Ovary (tissue), 9 donors: Measurements from ENCODE around the gene RILPL1. TPM values are rescaled to one million over a fixed set of nuclear protein-coding genes. Genes with fewer than 3 reads are reported as not detected.

Experiments
- DNase-seq, 5 donors: peaks; one replicate each; pipeline ENCODE4 v3.0.0-alpha.2; 2019 to 2020
- H3K27ac ChIP-seq, 2 donors: fragments of 200-600 bp; one replicate each; pipeline versions ENCODE4 v1.5.1 to v1.8.0; 2019 to 2022
- H3K27me3 ChIP-seq: fragments of 200-600 bp; one replicate; pipeline ENCODE4 v1.8.0; 2022
- H3K36me3 ChIP-seq: fragments of 200-600 bp; sonication (generic); one replicate; pipeline ENCODE4 v1.5.1; 2019
- H3K4me1 ChIP-seq: one replicate; pipeline ENCODE4 v1.8.1; 2013; ENCODE audit warnings: mild to moderate bottlenecking, moderate library complexity; ENCODE audit not compliant: insufficient read depth
- H3K4me3 ChIP-seq: fragments of 200-600 bp; sonication (generic); one replicate; pipeline ENCODE4 v1.5.1; 2017
- H3K9me3 ChIP-seq, 2 donors: fragments of 200-600 bp in 1 of 2; sonication (generic) in 1 of 2; one replicate each; pipeline versions ENCODE4 v1.5.1 to v1.8.1; 2013 to 2019; ENCODE audit warnings: mild to moderate bottlenecking in 1 of 2, moderate library complexity in 1 of 2
- EP300 ChIP-seq: sonication (generic); formaldehyde crosslinking; IDR thresholded peaks from one replicate; pipeline ENCODE4 v1.6.1; 2017; ENCODE audit warnings: antibody characterized with exemption
- POLR2A ChIP-seq: fragments of 450-650 bp; IDR thresholded peaks from one replicate; pipeline ENCODE4 v1.6.1; 2017; ENCODE audit warnings: antibody characterized with exemption, mild to moderate bottlenecking, moderate library complexity
- WGBS, 3 donors: extraction: QIAGEN DNeasy Blood & Tissue Kit in 1 of 3; methylation state at CpG; one replicate each; pipeline versions ENCODE4 v1.1.5 to v1.1.7; 2013 to 2017; 5-methylcytosine and 5-hydroxymethylcytosine counted together
- intact Hi-C, 4 donors: fragments of 100-400 bp; cut with DNase I; formaldehyde crosslinking; loops; one replicate each; pipeline versions ENCODE4 v1.11.0 to v1.15.1; 2022 to 2023
- polyA plus RNA-seq, 2 donors: library from polyadenylated mRNA; stranded (reverse); fragments of 200-250 nt in 1 of 2; fragments of 350-450 nt in 1 of 2; fragmentation: Illumina TruSeq in 1 of 2; extraction: RNeasy Lipid Tissue Mini Kit (QIAGEN cat#74804) in 1 of 2; gene quantifications; one replicate each; pipeline ENCODE4 v1.2.3, GENCODE V29; 2013 to 2014
- total RNA-seq, 7 donors: library from RNA; depleted of rRNA in 2 of 7; stranded (reverse); fragments of >200 nt in 2 of 7; fragmentation: NEBNext Ultra II Directional in 3 of 7; extraction: Animal tissue kit (Norgen Biotek cat#: 25700) in 3 of 7; gene quantifications; one replicate each; pipeline versions ENCODE4 v1.1.0 to v1.2.4, GENCODE V29; 2016 to 2023
- TF ChIP-seq, protein P1 (sequence below), 3 donors: fragments of 450-650 bp in 2 of 3; fragments of 200-600 bp in 1 of 3; IDR thresholded peaks; one replicate each; pipeline versions ENCODE4 v1.5.1 to v1.8.0; 2016 to 2022; ENCODE audit warnings: antibody characterized with exemption in 3 of 3, mild to moderate bottlenecking in 1 of 3
- donor health status: DM: no; HTN: no; CAD: no; lungs with moderate emphysema.
- donor health status: DM: no; HTN: no; CAD: no.
- donor health status: Bipolar disorder and iron deficiency.
- donor health status: DM: yes; HTN: yes; CAD: no.
- donor health status: DM: no; HTN: no; CAD: no.
- donor health status: DM: yes; HTN: yes; CAD: no.

The RILPL1 gene
- total and polyA plus RNA-seq, 9 donors: 9.8 to 25.1 (median 18.9) TPM

GRCh38 chr12:123442774-123443173 lies 90.7 kb downstream of the RILPL1 start:
- WGBS, 3 donors: 87 to 94% (median 87%) methylated on average over 4 of the region's 4 CpGs
- no peaks in the 10 kb centered on the region for H3K36me3 ChIP-seq
- no peak overlapping the region for H3K4me3 ChIP-seq
- intact Hi-C loops: no loop called here
- H3K4me1 ChIP-seq: peaks cover 3% of the 10 kb centered on the region
- no peak overlapping the region for H3K27ac ChIP-seq
- TF ChIP-seq, protein P1, sequence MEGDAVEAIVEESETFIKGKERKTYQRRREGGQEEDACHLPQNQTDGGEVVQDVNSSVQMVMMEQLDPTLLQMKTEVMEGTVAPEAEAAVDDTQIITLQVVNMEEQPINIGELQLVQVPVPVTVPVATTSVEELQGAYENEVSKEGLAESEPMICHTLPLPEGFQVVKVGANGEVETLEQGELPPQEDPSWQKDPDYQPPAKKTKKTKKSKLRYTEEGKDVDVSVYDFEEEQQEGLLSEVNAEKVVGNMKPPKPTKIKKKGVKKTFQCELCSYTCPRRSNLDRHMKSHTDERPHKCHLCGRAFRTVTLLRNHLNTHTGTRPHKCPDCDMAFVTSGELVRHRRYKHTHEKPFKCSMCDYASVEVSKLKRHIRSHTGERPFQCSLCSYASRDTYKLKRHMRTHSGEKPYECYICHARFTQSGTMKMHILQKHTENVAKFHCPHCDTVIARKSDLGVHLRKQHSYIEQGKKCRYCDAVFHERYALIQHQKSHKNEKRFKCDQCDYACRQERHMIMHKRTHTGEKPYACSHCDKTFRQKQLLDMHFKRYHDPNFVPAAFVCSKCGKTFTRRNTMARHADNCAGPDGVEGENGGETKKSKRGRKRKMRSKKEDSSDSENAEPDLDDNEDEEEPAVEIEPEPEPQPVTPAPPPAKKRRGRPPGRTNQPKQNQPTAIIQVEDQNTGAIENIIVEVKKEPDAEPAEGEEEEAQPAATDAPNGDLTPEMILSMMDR (IDR thresholded peaks at IDR 0.05): no peak
- TF ChIP-seq POLR2A (no peak), EP300 (no peak)
- DNase-seq: no peak
- H3K27me3 ChIP-seq: no peaks in the 10 kb centered on the region
- H3K9me3 ChIP-seq: no peaks in the 10 kb centered on the region

DNA sequence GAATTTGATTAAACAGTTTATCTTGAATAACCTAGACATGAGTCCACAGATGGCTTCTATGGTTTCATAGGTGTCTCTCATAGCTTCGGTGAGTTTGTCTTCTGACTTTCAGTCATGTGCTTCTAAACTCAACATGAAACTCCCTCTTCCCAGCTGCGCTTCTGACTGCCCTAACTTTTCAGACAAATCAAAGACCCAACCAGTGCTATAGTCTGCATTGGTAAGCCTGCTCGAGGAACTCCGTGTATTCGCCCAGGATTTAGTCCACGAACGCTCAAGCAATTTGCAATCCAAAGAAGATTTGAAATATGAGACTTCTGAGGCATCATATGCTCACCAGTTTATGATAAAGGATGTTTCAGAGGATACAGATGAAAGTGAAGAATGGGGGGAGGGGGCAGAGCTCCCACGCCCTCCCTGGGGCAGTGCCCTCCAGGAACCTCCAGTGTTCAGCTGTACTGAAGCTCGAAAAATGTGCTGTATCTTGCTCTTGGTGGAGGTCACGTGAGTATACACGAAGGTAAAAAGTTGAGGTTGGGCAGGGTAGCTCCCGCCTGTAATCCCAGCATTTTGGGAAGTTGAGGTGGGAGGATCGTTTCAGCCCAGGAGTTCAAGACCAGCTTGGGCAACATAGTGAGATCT lies 91.9 kb downstream of the RILPL1 start:
- Histone ChIP-seq H3K4me1 (peaks cover 6% of the 10 kb centered on the region), H3K4me3 (no peak overlapping the region), H3K36me3 (no peaks in the 10 kb centered on the region), H3K27me3 (no peaks in the 10 kb centered on the region), H3K9me3 (no peaks in the 10 kb centered on the region), H3K27ac (no peak overlapping the region)
- no peak for TF ChIP-seq POLR2A
- TF ChIP-seq, protein P1 (IDR thresholded peaks at IDR 0.05): no peak
- TF ChIP-seq EP300: no peak
- 85 to 88% (median 85%) methylated on average over 13 of the region's 13 CpGs for WGBS, 3 donors
- intact Hi-C loops: no loop called here
- no peak for DNase-seq

GRCh38 chr12:123436017-123436964 lies 97.2 kb downstream of the RILPL1 start, which contains the start of gene RILPL2:
TSS of gene RILPL2 (minus strand) at chr12:123436684. CDS start at chr12:123436420, 264 bp downstream.
- TF ChIP-seq POLR2A: peak; percentile 35
- no peak for TF ChIP-seq EP300
- intact Hi-C loops: no loop called here
- 0 to 1% (median 1%) methylated on average over 69 of the region's 69 CpGs for WGBS, 3 donors
- DNase-seq: peak; percentile 78 to 91 (median 87)
- peak within 1 kb of the TSS; percentile 69 for H3K4me3 ChIP-seq
- peaks cover 10% of the 10 kb centered on the region for H3K4me1 ChIP-seq
- no peaks in the 10 kb centered on the region for H3K9me3 ChIP-seq
- H3K27me3 ChIP-seq: no peaks in the 10 kb centered on the region
- peak within 1 kb of the TSS in 1 of 2 donors; percentile 16 for H3K27ac ChIP-seq
- no peaks in the 10 kb centered on the region for H3K36me3 ChIP-seq

DNA sequence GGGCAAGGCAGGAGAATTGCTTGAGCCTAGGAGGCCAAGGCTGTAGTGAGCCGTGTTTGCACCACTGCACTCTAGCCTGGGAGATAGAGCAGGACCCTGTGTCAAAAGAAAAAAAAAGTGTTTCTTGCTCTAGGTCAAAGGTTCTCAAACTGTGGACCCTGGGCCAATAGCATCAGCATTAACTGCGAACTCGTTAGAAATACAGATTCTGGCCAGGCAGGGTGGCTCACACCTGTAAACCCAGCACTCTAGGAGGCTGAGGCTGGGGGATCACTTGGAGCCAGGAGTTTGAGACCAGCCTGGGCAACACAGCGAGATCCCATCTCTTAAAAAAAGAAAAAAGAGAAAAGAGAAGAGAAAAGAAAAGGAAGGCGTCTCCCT lies 97.9 kb downstream of the RILPL1 start:
- intact Hi-C loops: no loop called here
- no peak for DNase-seq
- Histone ChIP-seq H3K4me1 (peaks cover 10% of the 10 kb centered on the region), H3K4me3 (peak overlapping the region; percentile 69), H3K27ac (peak overlapping the region in 1 of 2 donors; percentile 16), H3K9me3 (no peaks in the 10 kb centered on the region), H3K27me3 (no peaks in the 10 kb centered on the region), H3K36me3 (no peaks in the 10 kb centered on the region)
- WGBS, 3 donors: 22 to 32% (median 26%) methylated on average over 5 of the region's 5 CpGs
- no peak for TF ChIP-seq EP300
- TF ChIP-seq, protein P1 (IDR thresholded peaks at IDR 0.05): no peak
- TF ChIP-seq POLR2A: no peak
